WTC11 (cell line): ENCODE data around the gene KLK11.

ENCODE experiments used
- ATF6 ChIP-seq: sonication (generic); formaldehyde crosslinking; IDR thresholded peaks from 2 replicates; pipeline ENCODE4 v1.8.1; 2023; ENCODE audit warnings: mild to moderate bottlenecking, missing genetic modification reagents
- CTCF ChIP-seq: fragments of 200-600 bp; IDR thresholded peaks from 2 replicates; pipeline ENCODE4 v1.8.0; 2022; ENCODE audit warnings: antibody characterized with exemption
- ELF4 ChIP-seq: sonication (generic); formaldehyde crosslinking; IDR thresholded peaks from 2 replicates; pipeline ENCODE4 v1.8.1; 2022; ENCODE audit warnings: low read depth, mild to moderate bottlenecking, moderate library complexity, missing genetic modification reagents

GRCh38 chr19:51065221-51065960 is 39.0 kb upstream of the KLK11 start:
- TF ChIP-seq CTCF: no peak
- no peak for TF ChIP-seq ELF4 (CRISPR knock-in tag)
- no peak for TF ChIP-seq ATF6 (CRISPR knock-in tag)
